HFF-Myc (cell line): ENCODE data around the gene RSPH9.

Experiments used
- DNase-seq: peaks from one replicate; pipeline ENCODE4 v3.0.0-alpha.2; 2011; ENCODE audit warnings: low read depth; ENCODE audit errors: extremely low read depth
- H3K4me3 ChIP-seq: replicated peaks from 2 replicates; pipeline ENCODE4 v1.5.1; 2011; ENCODE audit warnings: low read depth, mild to moderate bottlenecking, control low read depth, low read length
- CTCF ChIP-seq: IDR thresholded peaks from 2 replicates; pipeline ENCODE4 v1.5.1; 2012; ENCODE audit warnings: mild to moderate bottlenecking, low read depth, low read length, control low read depth; ENCODE audit errors: missing control alignments

RSPH9 gene

GRCh38 chr6:43674291-43674690, 29.5 kb downstream of the RSPH9 start:
- no peak for TF ChIP-seq CTCF
- DNase-seq: no peak
- H3K4me3 ChIP-seq: no peak overlapping the region

- TF ChIP-seq CTCF: no peak
Observed at GRCh38 chr6:43674921-43675320, 30.1 kb downstream of the RSPH9 start.

GRCh38 chr6:43676962-43677606, 32.2 kb downstream of the RSPH9 start:
- no peak overlapping the region for H3K4me3 ChIP-seq
- no peak for TF ChIP-seq CTCF
- no peak for DNase-seq

More at GRCh38 chr6:43674921-43675320, 30.1 kb downstream of the RSPH9 start:
- H3K4me3 ChIP-seq: no peak overlapping the region
- no peak for DNase-seq

GRCh38 chr6:43677759-43678158, 32.9 kb downstream of the RSPH9 start:
- no peak for DNase-seq
- TF ChIP-seq CTCF: no peak
- no peak overlapping the region for H3K4me3 ChIP-seq

- no peak for TF ChIP-seq CTCF
- H3K4me3 ChIP-seq: no peak overlapping the region
- no peak for DNase-seq
Observed at GRCh38 chr6:43678341-43678740, 33.5 kb downstream of the RSPH9 start.

GRCh38 chr6:43679057-43679456, 34.2 kb downstream of the RSPH9 start:
- H3K4me3 ChIP-seq: no peak overlapping the region
- no peak for TF ChIP-seq CTCF
- no peak for DNase-seq
